ENCODE data around the gene CMIP.

- TF ChIP-seq STAT3 (IDR thresholded peaks at IDR 0.05; ENCODE audit: low read depth, low read length) (no peak), POLR2A (IDR thresholded peaks at IDR 0.05; ENCODE audit: low read depth, low read length) (no peak), CREB1 (IDR thresholded peaks at IDR 0.05; ENCODE audit: low read depth) (no peak), PRDM15 (CRISPR knock-in tag; IDR thresholded peaks at IDR 0.05) (no peak), RELA (IDR thresholded peaks at IDR 0.05; ENCODE audit: borderline replicate concordance, partially characterized antibody) (no peak), REST (IDR thresholded peaks at IDR 0.05; ENCODE audit: low read depth, low read length) (no peak), CTCF (IDR thresholded peaks at IDR 0.05 in 2 of 3, conservative IDR thresholded peaks at IDR 0.05 in 1 of 3; ENCODE audit: control insufficient read depth in 2 of 3, extremely low read depth in 1 of 3, insufficient read depth in 1 of 3, low read depth in 3 of 3, low read length in 3 of 3) (no peak), ATF7 (IDR thresholded peaks at IDR 0.05; ENCODE audit: low read depth) (no peak), EZH2 (IDR thresholded peaks at IDR 0.05; ENCODE audit: borderline replicate concordance, control insufficient read depth, low read depth, low read length) (no peak), POLR2AphosphoS5 (IDR thresholded peaks at IDR 0.05; ENCODE audit: low read length) (no peak), RAD51 (IDR thresholded peaks at IDR 0.05) (no peak), E2F4 (IDR thresholded peaks at IDR 0.05; ENCODE audit: low read depth, low read length) (no peak), ESRRA (IDR thresholded peaks at IDR 0.05; ENCODE audit: low read length) (no peak), SMARCA5 (IDR thresholded peaks at IDR 0.05) (no peak)
Measured at GRCh38 chr16:81658373-81658772, 213.8 kb downstream of the CMIP start.

Data from GM12878 (cell line).